ENCODE results near the gene MRM2.

MRM2 gene

DNA sequence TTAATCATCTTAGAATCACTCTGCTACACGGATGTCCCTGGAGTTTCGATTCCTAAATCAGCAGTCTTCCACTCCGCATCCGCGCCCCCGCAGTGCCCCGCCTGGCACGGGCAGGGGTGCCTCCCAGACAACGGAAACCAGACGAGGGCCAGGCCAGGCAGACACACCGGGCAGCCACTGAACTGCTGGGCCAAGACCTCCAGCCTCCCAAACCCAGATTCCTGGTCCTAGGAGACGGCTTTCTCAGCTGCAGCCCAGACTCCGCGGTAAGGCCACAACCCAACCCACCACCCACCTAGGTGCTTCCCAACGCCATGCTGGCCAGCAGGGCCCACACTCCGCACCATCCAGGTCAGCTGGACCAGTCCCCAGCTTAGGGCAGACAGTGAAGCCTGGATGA, 42.5 kb downstream of the MRM2 start:
- TF ChIP-seq SPI1 (IDR thresholded peaks at IDR 0.05; ENCODE audit: low read depth, low read length) (no peak), TAF1 (IDR thresholded peaks at IDR 0.05; ENCODE audit: low read depth, low read length) (no peak), POLR2A (IDR thresholded peaks at IDR 0.05; ENCODE audit: low read depth, low read length) (no peak), POU2F2 (IDR thresholded peaks at IDR 0.05; ENCODE audit: low read depth, low read length) (no peak), PAX5 (IDR thresholded peaks at IDR 0.05; ENCODE audit: insufficient read depth, low read length, severe bottlenecking) (no peak), POLR2AphosphoS5 (IDR thresholded peaks at IDR 0.05; ENCODE audit: low read depth, low read length) (no peak)
- FAIRE-seq (no peak), DNase-seq (ENCODE audit: insufficient read length, low spot score) (no peak)

DNA sequence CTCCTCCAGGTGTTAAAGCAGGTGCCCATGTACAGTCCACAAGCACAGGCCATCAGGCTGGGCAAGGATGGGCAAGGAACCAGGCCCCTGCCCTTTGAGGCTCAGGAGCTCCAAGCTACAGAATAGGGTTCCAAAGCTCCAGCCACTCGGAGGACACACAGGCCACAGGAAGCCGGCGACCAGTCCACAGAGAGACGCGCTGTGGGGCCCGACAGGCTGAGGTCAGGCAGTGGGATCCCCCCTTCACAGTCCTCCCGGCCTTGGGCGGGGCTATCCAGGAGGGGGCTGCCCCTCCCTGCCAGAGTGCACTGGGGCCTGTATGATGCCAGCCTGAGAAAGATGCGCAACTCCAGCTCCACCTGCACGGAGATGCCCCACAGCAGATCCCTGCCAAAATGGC, 43.2 kb downstream of the MRM2 start:
- TF ChIP-seq SPI1 (IDR thresholded peaks at IDR 0.05; ENCODE audit: low read depth, low read length): no peak
- FAIRE-seq (no peak), DNase-seq (ENCODE audit: insufficient read length, low spot score) (no peak)

- FAIRE-seq (no peak), DNase-seq (ENCODE audit: insufficient read length, low spot score) (no peak)
- TF ChIP-seq PAX5 (IDR thresholded peaks at IDR 0.05; ENCODE audit: insufficient read depth, low read length, severe bottlenecking) (no peak), POU2F2 (IDR thresholded peaks at IDR 0.05; ENCODE audit: low read depth, low read length) (no peak), TAF1 (IDR thresholded peaks at IDR 0.05; ENCODE audit: low read depth, low read length) (no peak), POLR2AphosphoS5 (IDR thresholded peaks at IDR 0.05; ENCODE audit: low read depth, low read length) (no peak), POLR2A (IDR thresholded peaks at IDR 0.05; ENCODE audit: low read depth, low read length) (no peak), SPI1 (IDR thresholded peaks at IDR 0.05; ENCODE audit: low read depth, low read length) (no peak)
Measured at GRCh38 chr7:2198206-2198605, 43.8 kb downstream of the MRM2 start.

DNA sequence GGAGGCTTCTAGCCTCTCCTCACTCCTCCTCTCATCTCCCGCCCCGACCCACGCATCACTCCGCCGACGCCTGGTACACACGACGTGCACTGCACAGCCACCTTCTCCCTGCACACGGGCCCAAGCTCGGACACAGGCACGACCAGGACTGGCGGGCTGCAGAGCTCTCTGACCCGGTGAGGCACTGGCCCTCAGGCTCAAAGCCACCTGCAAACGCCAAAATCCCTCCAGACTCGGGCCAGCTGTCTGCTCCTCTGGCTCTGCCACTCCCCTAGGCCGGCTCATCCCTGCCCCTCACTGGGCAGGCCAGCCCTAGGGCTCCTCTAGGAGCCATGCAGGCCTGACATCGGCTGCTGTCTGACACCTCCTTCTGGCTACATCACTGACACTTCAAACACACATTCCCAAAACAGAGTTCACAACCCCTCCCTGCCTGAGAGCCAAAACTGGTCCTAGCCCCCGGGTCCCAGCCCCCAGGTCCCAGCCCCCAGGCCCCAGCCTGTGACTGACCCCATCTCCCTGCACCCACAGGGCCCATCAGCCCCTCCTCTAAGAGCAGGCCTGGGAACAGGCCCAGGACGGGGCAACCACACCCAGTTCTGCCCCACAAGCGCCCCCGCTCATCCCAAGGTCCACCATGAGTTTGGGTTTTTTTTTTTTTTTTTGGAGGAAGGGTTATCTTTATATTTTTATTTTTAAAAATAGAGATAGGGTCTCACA, 44.4 kb downstream of the MRM2 start:
- TF ChIP-seq TAF1 (IDR thresholded peaks at IDR 0.05; ENCODE audit: low read depth, low read length): no peak
- TF ChIP-seq PAX5 (IDR thresholded peaks at IDR 0.05; ENCODE audit: insufficient read depth, low read length, severe bottlenecking): no peak
- TF ChIP-seq POU2F2 (IDR thresholded peaks at IDR 0.05; ENCODE audit: low read depth, low read length): no peak
- no peak for TF ChIP-seq POLR2AphosphoS5 (IDR thresholded peaks at IDR 0.05; ENCODE audit: low read depth, low read length)
- DNase-seq (ENCODE audit: insufficient read length, low spot score) (no peak), FAIRE-seq (no peak)

- FAIRE-seq: no peak
Measured at GRCh38 chr7:2196381-2197378, 45.3 kb downstream of the MRM2 start.

DNA sequence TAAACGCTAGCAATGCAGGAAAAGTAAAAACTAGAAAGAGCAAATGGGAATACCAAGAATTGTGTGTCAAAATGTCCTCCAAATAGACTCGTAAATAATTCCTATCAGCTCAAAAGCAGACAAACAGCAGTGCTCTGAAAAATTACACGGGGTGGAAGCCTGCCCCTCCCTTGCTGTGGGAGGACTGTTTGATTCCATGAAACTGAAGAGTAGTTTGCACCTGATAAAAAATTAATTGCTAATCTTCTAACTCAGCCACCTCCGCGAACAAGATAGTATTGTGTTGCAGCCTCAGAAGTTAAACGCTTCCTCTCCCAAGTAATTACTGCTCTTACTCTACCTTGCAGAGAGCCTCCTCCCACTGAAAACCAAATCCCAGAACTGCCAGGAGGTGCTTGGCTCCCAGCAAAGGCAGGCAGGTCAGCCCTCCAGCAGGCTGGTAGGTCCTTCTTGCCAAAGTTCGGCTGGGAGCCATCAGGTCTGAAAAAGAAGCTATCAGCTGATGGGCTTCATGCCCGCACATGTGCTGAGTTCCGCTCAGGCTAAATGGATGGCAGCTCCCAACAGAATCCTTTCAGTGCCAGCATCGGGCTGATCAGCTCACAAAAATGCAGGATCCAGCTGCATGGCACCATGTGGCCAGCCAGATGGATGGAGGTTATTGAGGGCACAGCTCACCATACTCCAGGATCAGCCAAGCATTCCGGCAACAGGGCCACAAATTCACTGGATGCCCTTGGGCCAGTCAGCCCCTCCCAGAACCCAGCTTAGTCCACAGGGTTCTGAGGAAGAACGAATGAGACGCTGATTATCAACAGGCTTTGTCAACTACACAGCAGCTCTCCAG, 46.4 kb downstream of the MRM2 start:
- DNase-seq (ENCODE audit: insufficient read length, low spot score) (no peak), FAIRE-seq (no peak)
- TF ChIP-seq POLR2A (IDR thresholded peaks at IDR 0.05; ENCODE audit: low read depth, low read length): no peak
- no peak for TF ChIP-seq TAF1 (IDR thresholded peaks at IDR 0.05; ENCODE audit: low read depth, low read length)
- no peak for TF ChIP-seq POLR2AphosphoS5 (IDR thresholded peaks at IDR 0.05; ENCODE audit: low read depth, low read length)
- TF ChIP-seq PAX5 (IDR thresholded peaks at IDR 0.05; ENCODE audit: insufficient read depth, low read length, severe bottlenecking): no peak
- TF ChIP-seq SPI1 (IDR thresholded peaks at IDR 0.05; ENCODE audit: low read depth, low read length): no peak
- no peak for TF ChIP-seq POU2F2 (IDR thresholded peaks at IDR 0.05; ENCODE audit: low read depth, low read length)

More at GRCh38 chr7:2196381-2197378, 45.3 kb downstream of the MRM2 start:
- no peak for TF ChIP-seq TAF1 (IDR thresholded peaks at IDR 0.05; ENCODE audit: low read depth, low read length)
- TF ChIP-seq SPI1 (IDR thresholded peaks at IDR 0.05; ENCODE audit: low read depth, low read length): no peak
- TF ChIP-seq POLR2AphosphoS5 (IDR thresholded peaks at IDR 0.05; ENCODE audit: low read depth, low read length): no peak
- TF ChIP-seq POLR2A (IDR thresholded peaks at IDR 0.05; ENCODE audit: low read depth, low read length): no peak
- TF ChIP-seq POU2F2 (IDR thresholded peaks at IDR 0.05; ENCODE audit: low read depth, low read length): no peak
- TF ChIP-seq PAX5 (IDR thresholded peaks at IDR 0.05; ENCODE audit: insufficient read depth, low read length, severe bottlenecking): no peak
- DNase-seq (ENCODE audit: insufficient read length, low spot score): no peak

- FAIRE-seq: no peak
- DNase-seq (ENCODE audit: insufficient read length, low spot score): no peak
- no peak for TF ChIP-seq SPI1 (IDR thresholded peaks at IDR 0.05; ENCODE audit: low read depth, low read length)
- no peak for TF ChIP-seq POU2F2 (IDR thresholded peaks at IDR 0.05; ENCODE audit: low read depth, low read length)
- no peak for TF ChIP-seq PAX5 (IDR thresholded peaks at IDR 0.05; ENCODE audit: insufficient read depth, low read length, severe bottlenecking)
Measured at GRCh38 chr7:2193575-2194305, 48.3 kb downstream of the MRM2 start.

DNA sequence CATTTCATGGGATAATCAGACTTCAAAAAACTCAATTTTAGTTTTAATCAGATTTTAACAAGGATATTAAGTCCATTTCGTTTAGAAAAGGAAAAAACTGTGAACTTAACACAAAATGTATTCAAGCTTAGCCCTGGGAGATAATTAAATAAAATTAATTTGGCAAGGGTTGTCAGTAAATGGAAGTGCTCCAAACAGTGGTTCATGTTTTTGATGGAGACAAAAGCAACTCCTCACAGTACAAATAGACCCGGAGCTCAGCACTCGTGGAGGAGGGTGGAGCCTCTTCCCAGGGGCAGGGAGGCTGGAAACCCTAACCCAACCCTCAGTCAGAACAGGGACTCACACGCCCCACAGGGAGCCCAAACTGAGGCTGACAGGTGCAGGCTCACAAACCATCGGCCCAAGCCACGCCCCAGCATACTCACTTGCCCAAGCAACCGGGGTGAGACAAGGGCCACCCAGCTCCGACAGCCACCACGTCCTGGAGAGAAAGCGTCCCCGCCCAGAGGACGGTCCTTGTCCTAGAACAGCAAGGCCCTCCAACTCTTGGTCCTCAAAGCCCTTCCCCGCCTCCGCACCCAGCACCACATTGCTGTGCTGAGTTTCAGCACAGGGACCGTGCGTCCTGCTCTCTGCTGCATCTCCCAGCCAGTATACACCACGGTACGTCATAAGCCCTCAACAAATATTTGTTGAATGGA, 49.0 kb downstream of the MRM2 start:
- DNase-seq (ENCODE audit: insufficient read length, low spot score) (no peak), FAIRE-seq (no peak)
- TF ChIP-seq POU2F2 (IDR thresholded peaks at IDR 0.05; ENCODE audit: low read depth, low read length): no peak
- no peak for TF ChIP-seq PAX5 (IDR thresholded peaks at IDR 0.05; ENCODE audit: insufficient read depth, low read length, severe bottlenecking)
- TF ChIP-seq POLR2AphosphoS5 (IDR thresholded peaks at IDR 0.05; ENCODE audit: low read depth, low read length): no peak
- no peak for TF ChIP-seq SPI1 (IDR thresholded peaks at IDR 0.05; ENCODE audit: low read depth, low read length)
- TF ChIP-seq POLR2A (IDR thresholded peaks at IDR 0.05; ENCODE audit: low read depth, low read length): no peak
- no peak for TF ChIP-seq TAF1 (IDR thresholded peaks at IDR 0.05; ENCODE audit: low read depth, low read length)
